WERI-Rb-1 (cell line): ENCODE measurements around the gene RBL2.

Source experiments
- DNase-seq: peaks from one replicate; pipeline ENCODE4 v3.0.0-alpha.2; 2020
- H3K27ac ChIP-seq: fragments of 250-450 bp; sonication (Bioruptor Pico); 2 replicates; pipeline ENCODE4 v1.5.1; 2020; ENCODE audit warnings: mild to moderate bottlenecking, moderate library complexity
- H3K27me3 ChIP-seq: fragments of 250-450 bp; sonication (Bioruptor Pico); 2 replicates; pipeline ENCODE4 v1.5.1; 2021; ENCODE audit warnings: mild to moderate bottlenecking, low read depth, moderate library complexity; ENCODE audit not compliant: insufficient read depth, severe bottlenecking
- H3K36me3 ChIP-seq: fragments of 250-450 bp; sonication (Bioruptor Pico); 2 replicates; pipeline ENCODE4 v1.5.1; 2020; ENCODE audit warnings: mild to moderate bottlenecking, moderate library complexity
- H3K4me3 ChIP-seq: 2 replicates; pipeline ENCODE4 v1.5.1; 2011; ENCODE audit warnings: low read depth, mild to moderate bottlenecking, control low read depth, low read length
- H3K9me3 ChIP-seq: fragments of 250-450 bp; sonication (Bioruptor Pico); 2 replicates; pipeline ENCODE4 v1.5.1; 2021; ENCODE audit warnings: mild to moderate bottlenecking, moderate library complexity; ENCODE audit not compliant: severe bottlenecking
- TF ChIP-seq, protein P1 (sequence below): IDR thresholded peaks from 2 replicates; pipeline ENCODE4 v1.5.1; 2011; ENCODE audit warnings: low read depth, mild to moderate bottlenecking, control low read depth, inconsistent platforms, low read length

The RBL2 gene

DNA sequence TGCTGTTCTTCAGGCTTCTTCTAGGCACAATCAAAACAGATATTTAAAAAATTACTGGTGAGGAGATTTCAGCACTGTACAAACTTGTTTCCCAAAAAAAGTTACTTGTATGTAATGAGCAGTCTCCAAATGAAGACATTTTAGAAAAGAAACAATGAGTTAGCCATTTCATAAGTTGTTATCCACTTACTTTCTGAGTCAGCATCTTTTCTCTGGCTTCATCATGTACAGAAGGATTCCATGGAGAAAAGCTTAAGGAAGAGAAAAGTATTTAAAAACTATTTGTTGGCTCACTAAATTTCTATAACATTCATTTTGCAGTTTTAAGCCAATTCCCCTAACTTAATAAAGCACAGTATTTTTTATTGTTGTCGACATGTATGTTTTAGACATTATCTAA lies 58.2 kb downstream of the RBL2 start:
- no peak for DNase-seq
- TF ChIP-seq, protein P1, sequence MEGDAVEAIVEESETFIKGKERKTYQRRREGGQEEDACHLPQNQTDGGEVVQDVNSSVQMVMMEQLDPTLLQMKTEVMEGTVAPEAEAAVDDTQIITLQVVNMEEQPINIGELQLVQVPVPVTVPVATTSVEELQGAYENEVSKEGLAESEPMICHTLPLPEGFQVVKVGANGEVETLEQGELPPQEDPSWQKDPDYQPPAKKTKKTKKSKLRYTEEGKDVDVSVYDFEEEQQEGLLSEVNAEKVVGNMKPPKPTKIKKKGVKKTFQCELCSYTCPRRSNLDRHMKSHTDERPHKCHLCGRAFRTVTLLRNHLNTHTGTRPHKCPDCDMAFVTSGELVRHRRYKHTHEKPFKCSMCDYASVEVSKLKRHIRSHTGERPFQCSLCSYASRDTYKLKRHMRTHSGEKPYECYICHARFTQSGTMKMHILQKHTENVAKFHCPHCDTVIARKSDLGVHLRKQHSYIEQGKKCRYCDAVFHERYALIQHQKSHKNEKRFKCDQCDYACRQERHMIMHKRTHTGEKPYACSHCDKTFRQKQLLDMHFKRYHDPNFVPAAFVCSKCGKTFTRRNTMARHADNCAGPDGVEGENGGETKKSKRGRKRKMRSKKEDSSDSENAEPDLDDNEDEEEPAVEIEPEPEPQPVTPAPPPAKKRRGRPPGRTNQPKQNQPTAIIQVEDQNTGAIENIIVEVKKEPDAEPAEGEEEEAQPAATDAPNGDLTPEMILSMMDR = no peak
- Histone ChIP-seq H3K4me3 (no peak overlapping the region), H3K27ac (peak overlapping the region; percentile 70), H3K36me3 (peaks cover 43% of the 10 kb centered on the region), H3K27me3 (no peaks in the 10 kb centered on the region), H3K9me3 (no peaks in the 10 kb centered on the region)

DNA sequence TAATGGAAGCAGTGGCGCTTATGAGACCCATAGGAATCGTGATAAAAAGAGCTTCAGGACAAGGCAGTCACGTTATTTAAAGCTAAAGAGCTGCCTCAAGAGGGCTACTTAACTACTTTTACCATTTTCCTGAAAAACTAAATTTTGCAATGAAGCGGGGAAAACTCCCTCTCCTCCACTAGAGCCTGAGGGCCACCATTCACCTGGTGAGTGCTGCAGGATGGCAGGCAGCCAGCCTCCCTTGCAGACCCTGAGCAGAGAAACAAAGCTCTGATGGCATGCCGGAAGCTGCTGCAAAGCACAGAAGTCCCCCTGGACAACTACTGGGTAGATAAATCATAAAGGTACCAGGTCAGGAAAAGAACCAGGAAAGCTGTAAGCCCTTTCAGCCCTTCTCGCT lies 60.4 kb downstream of the RBL2 start:
- no peak overlapping the region for H3K4me3 ChIP-seq
- peak overlapping the region; percentile 52 for H3K27ac ChIP-seq
- no peaks in the 10 kb centered on the region for H3K27me3 ChIP-seq
- H3K9me3 ChIP-seq = no peaks in the 10 kb centered on the region
- DNase-seq = no peak
- TF ChIP-seq, protein P1 = no peak
- H3K36me3 ChIP-seq = peaks cover 48% of the 10 kb centered on the region

DNA sequence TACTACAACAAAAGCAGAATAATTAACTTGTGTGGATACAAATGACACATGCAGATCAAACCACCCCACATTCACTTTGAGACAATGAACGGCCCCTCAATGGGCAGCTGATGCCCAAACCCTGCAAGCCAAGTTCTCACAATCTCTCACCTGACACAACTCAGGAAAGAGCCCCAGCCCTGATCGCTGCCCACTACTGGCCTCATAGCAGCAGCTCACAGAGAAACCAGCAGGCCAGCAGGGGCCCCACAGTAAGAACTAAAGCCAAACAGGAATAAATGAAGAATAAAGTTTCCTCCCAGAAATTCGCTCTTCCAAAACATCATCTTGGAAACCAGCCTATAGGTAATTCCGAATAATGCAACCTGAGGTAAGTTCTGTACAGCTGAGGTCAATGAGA lies 61.1 kb downstream of the RBL2 start:
- peaks cover 48% of the 10 kb centered on the region for H3K36me3 ChIP-seq

DNA sequence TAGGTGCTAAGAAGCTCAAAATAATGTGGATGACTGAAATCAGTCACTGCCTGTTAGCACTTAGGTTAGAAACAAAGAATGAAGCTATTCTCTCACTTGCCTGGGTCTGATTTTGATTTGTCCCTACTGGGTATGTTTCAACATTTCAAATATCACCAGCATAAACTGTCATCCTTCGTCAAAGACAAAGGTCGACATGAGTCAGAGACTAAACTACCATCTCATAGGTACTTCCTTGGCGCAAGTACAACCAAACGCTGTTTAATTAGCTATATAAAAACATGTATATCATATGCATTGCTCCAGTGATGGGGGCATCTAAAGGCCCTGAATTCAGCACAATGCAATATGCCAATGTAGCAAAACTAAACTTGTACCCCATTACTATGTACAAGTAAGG lies 64.7 kb downstream of the RBL2 start:
- Histone ChIP-seq H3K4me3 (no peak overlapping the region), H3K36me3 (peaks cover 34% of the 10 kb centered on the region), H3K9me3 (no peaks in the 10 kb centered on the region), H3K27ac (no peak overlapping the region), H3K27me3 (no peaks in the 10 kb centered on the region)
- TF ChIP-seq, protein P1 = no peak
- no peak for DNase-seq

More for the DNA sequence above, 61.1 kb downstream of the RBL2 start:
- Histone ChIP-seq H3K9me3 (no peaks in the 10 kb centered on the region), H3K4me3 (no peak overlapping the region), H3K27me3 (no peaks in the 10 kb centered on the region), H3K27ac (peak overlapping the region; percentile 52)
- TF ChIP-seq, protein P1 = peak; percentile 42
- no peak for DNase-seq

DNA sequence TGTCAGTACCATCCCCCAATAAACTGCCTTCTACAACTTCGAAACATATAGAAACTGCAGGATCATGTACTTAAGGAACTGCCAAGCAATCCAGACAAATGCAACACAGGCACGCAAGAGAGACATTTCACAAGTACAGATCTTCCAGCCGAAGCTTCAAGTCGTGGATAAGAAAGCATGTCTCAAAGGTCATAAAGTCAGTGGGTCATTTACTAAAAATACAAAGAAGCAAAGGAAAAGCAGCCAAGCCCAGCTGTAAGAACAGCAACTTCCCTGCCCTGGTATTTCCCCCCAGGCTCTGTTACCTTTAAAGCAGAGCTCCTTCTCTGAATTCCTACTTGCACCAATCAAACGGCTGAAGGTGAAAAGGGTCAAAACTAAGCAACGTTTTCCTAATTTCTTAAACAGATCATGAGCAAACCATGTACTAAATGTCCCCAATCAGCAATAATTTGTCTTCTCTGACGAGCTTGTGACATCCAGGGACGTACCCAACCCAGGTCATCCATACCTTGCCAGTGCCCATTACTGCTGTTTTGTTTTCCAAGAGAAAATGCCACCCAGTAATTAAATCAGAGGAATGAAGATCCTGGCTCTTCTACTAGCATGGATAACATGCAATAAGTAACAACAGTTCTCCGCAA lies 67.1 kb downstream of the RBL2 start:
- no peak for DNase-seq
- H3K36me3 ChIP-seq = peaks cover 17% of the 10 kb centered on the region
- no peak overlapping the region for H3K4me3 ChIP-seq
- no peak overlapping the region for H3K27ac ChIP-seq
- H3K27me3 ChIP-seq = no peaks in the 10 kb centered on the region
- H3K9me3 ChIP-seq = no peaks in the 10 kb centered on the region
- TF ChIP-seq, protein P1 = no peak
